C1 segment of cervical spinal cord (tissue), 14 donors: ENCODE results near the gene FCN2.

Experiments
- DNase-seq, 14 donors: peaks; one replicate each; lab custom pipeline; 2025; lab: John Stamatoyannopoulos, UW

Gene FCN2

GRCh38 chr9:134880484-134881312 is at the start of gene FCN2:
Gene FCN2 (plus strand): TSS chr9:134880810. CDS start chr9:134880822, 12 bp downstream.
- DNase-seq: no peak

- no peak for DNase-seq
Measured at GRCh38 chr9:134830926-134831720, 49.5 kb upstream of the FCN2 start.

GRCh38 chr9:134832471-134832870 is 48.1 kb upstream of the FCN2 start:
- no peak for DNase-seq

- DNase-seq: no peak
Measured at GRCh38 chr9:134833294-134833880, 47.2 kb upstream of the FCN2 start.

- DNase-seq: no peak
Measured at GRCh38 chr9:134834217-134834956, 46.2 kb upstream of the FCN2 start.

- DNase-seq: no peak
Measured at GRCh38 chr9:134834957-134835419, 45.6 kb upstream of the FCN2 start.

- DNase-seq: no peak
Measured at GRCh38 chr9:134835448-134835847, 45.2 kb upstream of the FCN2 start.

- no peak for DNase-seq
Measured at GRCh38 chr9:134835987-134836386, 44.6 kb upstream of the FCN2 start.

GRCh38 chr9:134836406-134836970 is 44.1 kb upstream of the FCN2 start:
- DNase-seq: no peak

- no peak for DNase-seq
Measured at GRCh38 chr9:134837529-134837928, 43.1 kb upstream of the FCN2 start.

GRCh38 chr9:134838651-134839454 is 41.8 kb upstream of the FCN2 start:
- DNase-seq: no peak

GRCh38 chr9:134839455-134840125 is 41.0 kb upstream of the FCN2 start:
- no peak for DNase-seq

GRCh38 chr9:134840511-134840910 is 40.1 kb upstream of the FCN2 start:
- no peak for DNase-seq

GRCh38 chr9:134841180-134841904 is 39.3 kb upstream of the FCN2 start:
- DNase-seq: no peak

GRCh38 chr9:134842321-134842720 is 38.3 kb upstream of the FCN2 start:
- DNase-seq: no peak

- no peak for DNase-seq
Measured at GRCh38 chr9:134843740-134844139, 36.9 kb upstream of the FCN2 start.

- DNase-seq: no peak
Measured at GRCh38 chr9:134844821-134845220, 35.8 kb upstream of the FCN2 start.

- DNase-seq: no peak
Measured at GRCh38 chr9:134846187-134846586, 34.4 kb upstream of the FCN2 start.

GRCh38 chr9:134846699-134847098 is 33.9 kb upstream of the FCN2 start:
- no peak for DNase-seq
